HepG2 (cell line): ENCODE data around the gene VDAC2. TPM values are rescaled to one million over a fixed set of nuclear protein-coding genes. Genes with fewer than 3 reads are reported as not detected.

ENCODE experiments used
- AGO1 ChIP-seq: fragments of 200-400 bp; formaldehyde crosslinking; IDR thresholded peaks from 2 replicates; pipeline ENCODE4 v1.6.1; 2017; ENCODE audit warnings: mild to moderate bottlenecking, low read depth, low read length, moderate library complexity; ENCODE audit not compliant: poor library complexity, severe bottlenecking
- ATF7-NPFF ChIP-seq: sonication (generic); formaldehyde crosslinking; IDR thresholded peaks from 2 replicates; pipeline ENCODE4 v1.8.1; 2023; ENCODE audit warnings: mild to moderate bottlenecking, low read depth, missing genetic modification reagents, moderate library complexity
- ATM ChIP-seq: fragments of 450-650 bp; IDR thresholded peaks from 2 replicates; pipeline ENCODE4 v1.7.1; 2017; ENCODE audit warnings: mild to moderate bottlenecking, borderline replicate concordance
- ERF ChIP-seq: IDR thresholded peaks from 2 replicates; pipeline ENCODE4 v1.6.1; 2018; ENCODE audit warnings: missing biosample characterization, missing genetic modification reagents
- ESRRA ChIP-seq: sonication (generic); formaldehyde crosslinking; IDR thresholded peaks from 2 replicates; pipeline ENCODE4 v1.5.1; 2020; ENCODE audit warnings: mild to moderate bottlenecking, low read depth, missing genetic modification reagents
- FOXO1 ChIP-seq: sonication (generic); formaldehyde crosslinking; IDR thresholded peaks from 2 replicates; pipeline ENCODE4 v1.4.0; 2020; ENCODE audit warnings: missing genetic modification reagents
- MIXL1 ChIP-seq: IDR thresholded peaks from 2 replicates; pipeline ENCODE4 v1.6.1; 2016
- PAWR ChIP-seq: sonication (generic); formaldehyde crosslinking; IDR thresholded peaks from 2 replicates; pipeline ENCODE4 v1.4.0; 2020; ENCODE audit warnings: missing genetic modification reagents, mild to moderate bottlenecking, borderline replicate concordance
- RNF219 ChIP-seq: sonication (generic); formaldehyde crosslinking; IDR thresholded peaks from 2 replicates; pipeline ENCODE4 v1.5.0; 2020; ENCODE audit warnings: mild to moderate bottlenecking, missing genetic modification reagents
- RORA ChIP-seq: sonication (generic); formaldehyde crosslinking; IDR thresholded peaks from 2 replicates; pipeline ENCODE4 v1.5.0; 2020; ENCODE audit warnings: mild to moderate bottlenecking, missing genetic modification reagents, moderate library complexity
- SKI ChIP-seq: fragments of 450-650 bp; IDR thresholded peaks from one replicate; pipeline ENCODE4 v1.6.1; 2018; ENCODE audit warnings: mild to moderate bottlenecking; ENCODE audit not compliant: partially characterized antibody
- ZBTB7B ChIP-seq: sonication (generic); formaldehyde crosslinking; IDR thresholded peaks from 2 replicates; pipeline ENCODE4 v1.4.0; 2020; ENCODE audit warnings: missing genetic modification reagents
- ZNF460 ChIP-seq: sonication (generic); formaldehyde crosslinking; IDR thresholded peaks from 2 replicates; pipeline ENCODE4 v1.5.1; 2020; ENCODE audit warnings: missing genetic modification reagents, mild to moderate bottlenecking, borderline replicate concordance
- ZSCAN5A ChIP-seq: sonication (generic); formaldehyde crosslinking; IDR thresholded peaks from 2 replicates; pipeline ENCODE4 v1.8.0; 2022; ENCODE audit warnings: mild to moderate bottlenecking, missing genetic modification reagents, borderline replicate concordance
- polyA plus RNA-seq, 8 experiments: library from polyadenylated mRNA; depleted of rRNA in 3 of 8; stranded (reverse) in 7 of 8; unstranded in 1 of 8; fragments of >200 nt; fragmentation: Illumina TruSeq in 4 of 8; extraction: Trizol in 4 of 8; gene quantifications; 2 replicates each; pipeline versions ENCODE4 v1.2.1 to v1.2.3, GENCODE V29; 2011 to 2016; ENCODE audit warnings: low read depth in 4 of 8, missing spikeins in 1 of 8, mixed read lengths in 1 of 8; ENCODE audit not compliant: insufficient read depth in 1 of 8
- total RNA-seq, 5 experiments: library from RNA; depleted of rRNA; stranded (reverse); fragments of >200 nt; fragmentation: Illumina TruSeq; extraction: Trizol; gene quantifications; 2 replicates each; pipeline ENCODE4 v1.2.3, GENCODE V29; 2016; ENCODE audit warnings: low read depth in 1 of 5
- TF ChIP-seq, protein P1 (sequence below): sonication (generic); formaldehyde crosslinking; IDR thresholded peaks from 2 replicates; pipeline ENCODE4 v1.5.1; 2020; ENCODE audit warnings: mild to moderate bottlenecking, missing genetic modification reagents, borderline replicate concordance
- TF ChIP-seq, protein P2 (sequence below): sonication (generic); formaldehyde crosslinking; IDR thresholded peaks from 2 replicates; pipeline ENCODE4 v1.9.0; 2021; ENCODE audit warnings: missing genetic modification reagents, borderline replicate concordance
- TF ChIP-seq, protein P3 (sequence below): IDR thresholded peaks from 2 replicates; pipeline ENCODE4 v1.6.1; 2012; ENCODE audit warnings: low read length, improper control_type of control experiment

VDAC2 gene
- total and polyA plus RNA-seq, 2 of the 13 experiments (the other 11 are each of a cell fraction or from before 2014, with no cell fraction given) = 67.9 to 222 TPM

- TF ChIP-seq, protein P1, sequence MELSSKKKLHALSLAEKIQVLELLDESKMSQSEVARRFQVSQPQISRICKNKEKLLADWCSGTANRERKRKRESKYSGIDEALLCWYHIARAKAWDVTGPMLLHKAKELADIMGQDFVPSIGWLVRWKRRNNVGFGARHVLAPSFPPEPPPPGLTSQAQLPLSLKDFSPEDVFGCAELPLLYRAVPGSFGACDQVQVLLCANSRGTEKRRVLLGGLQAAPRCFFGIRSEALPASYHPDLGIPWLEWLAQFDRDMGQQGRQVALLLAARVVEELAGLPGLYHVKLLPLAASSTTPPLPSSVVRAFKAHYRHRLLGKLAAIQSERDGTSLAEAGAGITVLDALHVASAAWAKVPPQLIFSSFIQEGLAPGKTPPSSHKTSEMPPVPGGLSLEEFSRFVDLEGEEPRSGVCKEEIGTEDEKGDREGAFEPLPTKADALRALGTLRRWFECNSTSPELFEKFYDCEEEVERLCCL (CRISPR knock-in tag) = no peak
- TF ChIP-seq MIXL1 (CRISPR knock-in tag) (no peak; the same call in 1 of the 2 replicates), ERF (CRISPR knock-in tag) (no peak), ATF7-NPFF (no peak), SKI (no peak), ESRRA (peak; percentile 40; the same call in 1 of the 2 replicates), AGO1 (no peak), FOXO1 (CRISPR knock-in tag) (no peak), ATM (no peak), PAWR (no peak), ZSCAN5A (CRISPR knock-in tag) (no peak), RORA (CRISPR knock-in tag) (no peak), ZNF460 (CRISPR knock-in tag) (no peak), ZBTB7B (CRISPR knock-in tag) (peak; percentile 76; the same call in 1 of the 2 replicates), RNF219 (no peak)
- TF ChIP-seq, protein P2, sequence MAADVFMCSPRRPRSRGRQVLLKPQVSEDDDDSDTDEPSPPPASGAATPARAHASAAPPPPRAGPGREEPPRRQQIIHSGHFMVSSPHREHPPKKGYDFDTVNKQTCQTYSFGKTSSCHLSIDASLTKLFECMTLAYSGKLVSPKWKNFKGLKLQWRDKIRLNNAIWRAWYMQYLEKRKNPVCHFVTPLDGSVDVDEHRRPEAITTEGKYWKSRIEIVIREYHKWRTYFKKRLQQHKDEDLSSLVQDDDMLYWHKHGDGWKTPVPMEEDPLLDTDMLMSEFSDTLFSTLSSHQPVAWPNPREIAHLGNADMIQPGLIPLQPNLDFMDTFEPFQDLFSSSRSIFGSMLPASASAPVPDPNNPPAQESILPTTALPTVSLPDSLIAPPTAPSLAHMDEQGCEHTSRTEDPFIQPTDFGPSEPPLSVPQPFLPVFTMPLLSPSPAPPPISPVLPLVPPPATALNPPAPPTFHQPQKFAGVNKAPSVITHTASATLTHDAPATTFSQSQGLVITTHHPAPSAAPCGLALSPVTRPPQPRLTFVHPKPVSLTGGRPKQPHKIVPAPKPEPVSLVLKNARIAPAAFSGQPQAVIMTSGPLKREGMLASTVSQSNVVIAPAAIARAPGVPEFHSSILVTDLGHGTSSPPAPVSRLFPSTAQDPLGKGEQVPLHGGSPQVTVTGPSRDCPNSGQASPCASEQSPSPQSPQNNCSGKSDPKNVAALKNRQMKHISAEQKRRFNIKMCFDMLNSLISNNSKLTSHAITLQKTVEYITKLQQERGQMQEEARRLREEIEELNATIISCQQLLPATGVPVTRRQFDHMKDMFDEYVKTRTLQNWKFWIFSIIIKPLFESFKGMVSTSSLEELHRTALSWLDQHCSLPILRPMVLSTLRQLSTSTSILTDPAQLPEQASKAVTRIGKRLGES (CRISPR knock-in tag) = no peak
- TF ChIP-seq, protein P3, sequence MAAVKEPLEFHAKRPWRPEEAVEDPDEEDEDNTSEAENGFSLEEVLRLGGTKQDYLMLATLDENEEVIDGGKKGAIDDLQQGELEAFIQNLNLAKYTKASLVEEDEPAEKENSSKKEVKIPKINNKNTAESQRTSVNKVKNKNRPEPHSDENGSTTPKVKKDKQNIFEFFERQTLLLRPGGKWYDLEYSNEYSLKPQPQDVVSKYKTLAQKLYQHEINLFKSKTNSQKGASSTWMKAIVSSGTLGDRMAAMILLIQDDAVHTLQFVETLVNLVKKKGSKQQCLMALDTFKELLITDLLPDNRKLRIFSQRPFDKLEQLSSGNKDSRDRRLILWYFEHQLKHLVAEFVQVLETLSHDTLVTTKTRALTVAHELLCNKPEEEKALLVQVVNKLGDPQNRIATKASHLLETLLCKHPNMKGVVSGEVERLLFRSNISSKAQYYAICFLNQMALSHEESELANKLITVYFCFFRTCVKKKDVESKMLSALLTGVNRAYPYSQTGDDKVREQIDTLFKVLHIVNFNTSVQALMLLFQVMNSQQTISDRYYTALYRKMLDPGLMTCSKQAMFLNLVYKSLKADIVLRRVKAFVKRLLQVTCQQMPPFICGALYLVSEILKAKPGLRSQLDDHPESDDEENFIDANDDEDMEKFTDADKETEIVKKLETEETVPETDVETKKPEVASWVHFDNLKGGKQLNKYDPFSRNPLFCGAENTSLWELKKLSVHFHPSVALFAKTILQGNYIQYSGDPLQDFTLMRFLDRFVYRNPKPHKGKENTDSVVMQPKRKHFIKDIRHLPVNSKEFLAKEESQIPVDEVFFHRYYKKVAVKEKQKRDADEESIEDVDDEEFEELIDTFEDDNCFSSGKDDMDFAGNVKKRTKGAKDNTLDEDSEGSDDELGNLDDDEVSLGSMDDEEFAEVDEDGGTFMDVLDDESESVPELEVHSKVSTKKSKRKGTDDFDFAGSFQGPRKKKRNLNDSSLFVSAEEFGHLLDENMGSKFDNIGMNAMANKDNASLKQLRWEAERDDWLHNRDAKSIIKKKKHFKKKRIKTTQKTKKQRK = no peak
These were observed 51.5 kb downstream of the VDAC2 start (continued) for GRCh38 chr10:75261813-75262705.
